ENCODE measurements around the gene ARAP2. TPM values are rescaled to one million over a fixed set of nuclear protein-coding genes. Genes with fewer than 3 reads are reported as not detected.

The ARAP2 gene
- total and polyA plus RNA-seq, 2 experiments from 2014 or later = 0.92 to 4.8 TPM

- peaks cover 42% of the 10 kb centered on the region for H3K27me3 ChIP-seq (ENCODE audit: insufficient read depth)
- H4K20me1 ChIP-seq (replicated peaks; ENCODE audit: insufficient read depth) = no peaks in the 10 kb centered on the region
- TF ChIP-seq POLR2AphosphoS5 (IDR thresholded peaks at IDR 0.05; ENCODE audit: low read depth) = no peak
- TF ChIP-seq ZNF331 (CRISPR knock-in tag; IDR thresholded peaks at IDR 0.05; ENCODE audit: low read depth) = no peak
- peak; percentile 15 for TF ChIP-seq EZH2 (IDR thresholded peaks at IDR 0.05; ENCODE audit: low read depth, unreplicated experiment)
- TF ChIP-seq CREB1 (CRISPR knock-in tag; IDR thresholded peaks at IDR 0.05; ENCODE audit: low read depth) = no peak
- TF ChIP-seq, protein P1, sequence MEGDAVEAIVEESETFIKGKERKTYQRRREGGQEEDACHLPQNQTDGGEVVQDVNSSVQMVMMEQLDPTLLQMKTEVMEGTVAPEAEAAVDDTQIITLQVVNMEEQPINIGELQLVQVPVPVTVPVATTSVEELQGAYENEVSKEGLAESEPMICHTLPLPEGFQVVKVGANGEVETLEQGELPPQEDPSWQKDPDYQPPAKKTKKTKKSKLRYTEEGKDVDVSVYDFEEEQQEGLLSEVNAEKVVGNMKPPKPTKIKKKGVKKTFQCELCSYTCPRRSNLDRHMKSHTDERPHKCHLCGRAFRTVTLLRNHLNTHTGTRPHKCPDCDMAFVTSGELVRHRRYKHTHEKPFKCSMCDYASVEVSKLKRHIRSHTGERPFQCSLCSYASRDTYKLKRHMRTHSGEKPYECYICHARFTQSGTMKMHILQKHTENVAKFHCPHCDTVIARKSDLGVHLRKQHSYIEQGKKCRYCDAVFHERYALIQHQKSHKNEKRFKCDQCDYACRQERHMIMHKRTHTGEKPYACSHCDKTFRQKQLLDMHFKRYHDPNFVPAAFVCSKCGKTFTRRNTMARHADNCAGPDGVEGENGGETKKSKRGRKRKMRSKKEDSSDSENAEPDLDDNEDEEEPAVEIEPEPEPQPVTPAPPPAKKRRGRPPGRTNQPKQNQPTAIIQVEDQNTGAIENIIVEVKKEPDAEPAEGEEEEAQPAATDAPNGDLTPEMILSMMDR (conservative IDR thresholded peaks at IDR 0.05; ENCODE audit: low read depth in 2 of 2) = no peak
- TF ChIP-seq NANOG (IDR thresholded peaks at IDR 0.05; ENCODE audit: borderline replicate concordance) = no peak
- TF ChIP-seq ZNF462 (CRISPR knock-in tag; IDR thresholded peaks at IDR 0.05) = no peak
- TF ChIP-seq STAT1 (IDR thresholded peaks at IDR 0.05; ENCODE audit: unreplicated experiment) = no peak
- ATAC-seq (peak; percentile 15), DNase-seq (ENCODE audit: low spot score) (peak; percentile 37)
- no peaks in the 10 kb centered on the region for H3K36me3 Mint-ChIP-seq (ENCODE audit: low read depth)
- peaks cover 10% of the 10 kb centered on the region for H3K27me3 Mint-ChIP-seq (ENCODE audit: insufficient read depth, low read depth, poor library complexity)
- no peaks in the 10 kb centered on the region for H3K4me1 ChIP-seq (ENCODE audit: insufficient read depth)
- H3K4me1 Mint-ChIP-seq = peaks cover 6% of the 10 kb centered on the region
- H3K9me3 Mint-ChIP-seq = no peaks in the 10 kb centered on the region
- no peak overlapping the region for H3K27ac ChIP-seq (ENCODE audit: low read depth)
- H3K4me3 Mint-ChIP-seq = peak overlapping the region; percentile 80
- peak overlapping the region; percentile 78 for H3K4me3 ChIP-seq
- H3K79me2 ChIP-seq (replicated peaks; ENCODE audit: insufficient read depth) = no peaks in the 10 kb centered on the region
- peak overlapping the region; percentile 95 for H2AFZ ChIP-seq
- H3F3A ChIP-seq (replicated peaks; ENCODE audit: low read depth) = no peaks in the 10 kb centered on the region; the same call in 1 of the 2 replicates
- H3K4me2 ChIP-seq = peak overlapping the region; percentile 80
- no peaks in the 10 kb centered on the region for H3K36me3 ChIP-seq (ENCODE audit: insufficient read depth)
- H3K27ac Mint-ChIP-seq = no peak overlapping the region
- H3K9me2 ChIP-seq (ENCODE audit: insufficient read depth) = no peaks in the 10 kb centered on the region
Observed at GRCh38 chr4:36243355-36244256, 708 bp downstream of the ARAP2 start.

All from GM23338 (cell line).